Neural progenitor cell (in vitro differentiated cells): Measurements from ENCODE around the gene PDE6A.

Experiments
- CTCF ChIP-seq: fragments of 200-600 bp; sonication (generic); IDR thresholded peaks from 2 replicates; pipeline ENCODE4 v1.5.1; 2017; ENCODE audit warnings: antibody characterized with exemption, mild to moderate bottlenecking
- EZH2 ChIP-seq: fragments of 200-600 bp; sonication (generic); IDR thresholded peaks from 2 replicates; pipeline ENCODE4 v1.6.1; 2017; ENCODE audit warnings: antibody characterized with exemption, mild to moderate bottlenecking, moderate library complexity
- EZH2phosphoT487 ChIP-seq: fragments of 200-600 bp; sonication (generic); IDR thresholded peaks from 2 replicates; pipeline ENCODE4 v1.6.1; 2017; ENCODE audit warnings: antibody characterized with exemption

- TF ChIP-seq CTCF (no peak), EZH2phosphoT487 (no peak), EZH2 (no peak)
Observed at GRCh38 chr5:149838881-149839739, 105.5 kb downstream of the PDE6A start.
